Activated T-cell treated with anti-CD3 and anti-CD28 coated beads, Interleukin-2, amount 50 U/mL, for 72 hours (primary cell): ENCODE measurements around the gene MOB1B. TPM values are rescaled to one million over a fixed set of nuclear protein-coding genes. Genes with fewer than 3 reads are reported as not detected.
A peak's percentile ranks its signal among the peaks of the same experiment; 100 is the strongest.

ENCODE experiments used
- ATAC-seq, 2 donors: fragments of 150-1000 bp; cut with Tn5 transposase; replicated peaks in 1 of 2; 2 replicates each; pipeline ENCODE4 v1.10.0; 2021; ENCODE audit warnings: moderate library complexity in 2 of 2, mild to moderate bottlenecking in 1 of 2
- DNase-seq, 2 donors: peaks; one replicate each; pipeline ENCODE4 v3.0.0; 2021 to 2022; ENCODE audit warnings: mixed read lengths in 1 of 2
- H3K27ac Mint-ChIP-seq: one replicate; pipeline ENCODE4 v1.8.0; 2022; ENCODE audit warnings: mild to moderate bottlenecking, moderate library complexity, mixed read lengths
- H3K27me3 Mint-ChIP-seq: one replicate; pipeline ENCODE4 v1.8.0; 2022; ENCODE audit warnings: low read depth, mixed read lengths
- H3K36me3 Mint-ChIP-seq, 2 donors: one replicate each; pipeline ENCODE4 v1.8.0; 2022; ENCODE audit warnings: mixed read lengths in 2 of 2, mild to moderate bottlenecking in 1 of 2; ENCODE audit not compliant: insufficient read depth in 2 of 2
- H3K4me1 Mint-ChIP-seq: one replicate; pipeline ENCODE4 v1.8.0; 2022; ENCODE audit warnings: low read depth, mixed read lengths
- H3K4me3 Mint-ChIP-seq, 2 donors: one replicate each; pipeline ENCODE4 v1.8.0; 2022; ENCODE audit warnings: mild to moderate bottlenecking in 2 of 2, mixed read lengths in 2 of 2, moderate library complexity in 2 of 2
- H3K9me3 Mint-ChIP-seq, 2 donors: one replicate each; pipeline ENCODE4 v1.8.0; 2022; ENCODE audit warnings: mixed read lengths in 2 of 2
- total RNA-seq, 2 donors: library from RNA; stranded (reverse); gene quantifications; one replicate each; pipeline ENCODE4 v1.2.3, GENCODE V29; 2022

MOB1B gene
- total RNA-seq, 2 donors from 2014 or later: 27.6 to 34.3 TPM

DNA sequence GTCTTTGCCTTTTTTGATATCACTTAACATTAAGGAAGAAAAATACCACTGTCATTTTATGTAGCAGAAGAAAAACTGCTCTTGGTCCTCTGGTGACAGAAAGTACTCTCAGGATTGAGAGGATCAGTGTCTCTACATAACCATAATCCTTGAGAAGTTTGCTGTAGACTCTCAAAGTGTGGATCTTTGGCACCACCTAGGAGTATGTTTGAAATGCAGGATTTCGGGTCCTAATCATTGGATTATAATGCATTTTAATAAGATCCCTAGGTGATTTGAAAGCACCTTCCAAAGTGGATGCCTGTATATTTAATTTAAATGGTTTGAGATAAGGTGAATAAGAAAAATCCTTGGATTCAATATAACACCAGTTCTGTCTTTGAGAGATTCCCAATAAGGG, 23.2 kb downstream of the MOB1B start:
- no peaks in the 10 kb centered on the region for H3K9me3 Mint-ChIP-seq
- no peak overlapping the region for H3K27ac Mint-ChIP-seq
- DNase-seq (no peak), ATAC-seq (no peak)
- H3K4me3 Mint-ChIP-seq: no peak overlapping the region
- H3K27me3 Mint-ChIP-seq: no peaks in the 10 kb centered on the region
- H3K36me3 Mint-ChIP-seq: peaks cover 4 to 6% of the 10 kb centered on the region in 2 donors
- H3K4me1 Mint-ChIP-seq: peaks cover 54% of the 10 kb centered on the region

GRCh38 chr4:70925899-70926635, 23.9 kb downstream of the MOB1B start:
- Mint-ChIP-seq H3K9me3 (no peaks in the 10 kb centered on the region), H3K4me1 (peaks cover 61% of the 10 kb centered on the region), H3K4me3 (peak overlapping the region; percentile 65 to 69), H3K36me3 (peaks cover 1% of the 10 kb centered on the region in 2 donors), H3K27me3 (no peaks in the 10 kb centered on the region), H3K27ac (peak overlapping the region; percentile 82)
- ATAC-seq: peak; percentile 64 to 70
- no peak for DNase-seq

DNA sequence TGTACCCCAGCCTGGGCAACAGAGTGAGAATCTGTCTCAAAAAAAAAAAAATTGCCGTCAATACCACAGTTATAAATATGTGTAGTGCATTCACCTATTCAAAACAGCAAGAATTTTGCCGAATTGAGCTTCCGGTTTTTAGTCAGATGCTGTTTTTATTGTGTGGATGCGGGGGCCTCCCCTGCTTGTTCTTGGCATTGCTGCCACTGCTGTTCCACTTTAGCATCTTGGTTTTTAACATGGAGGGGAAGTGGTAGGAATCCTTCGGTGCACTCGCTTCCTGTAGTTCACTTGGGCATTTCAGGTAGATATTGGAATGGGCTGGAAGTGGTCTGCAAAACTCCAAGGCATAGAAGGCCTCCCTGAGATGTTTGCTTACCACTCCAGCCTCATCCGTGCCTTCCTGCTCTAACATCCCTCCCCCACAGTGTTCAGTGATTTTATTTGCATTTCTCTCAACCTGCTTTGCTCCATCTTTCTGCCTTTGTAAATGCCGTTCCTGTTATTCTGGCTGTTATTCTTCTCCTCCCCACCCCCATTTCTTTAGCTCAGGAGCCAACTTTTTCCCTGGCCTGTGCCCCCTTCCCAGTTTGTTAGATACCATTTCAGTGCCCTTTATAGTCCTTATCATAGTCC, 25.5 kb downstream of the MOB1B start:
- Mint-ChIP-seq H3K36me3 (peaks cover 0 to 4% of the 10 kb centered on the region in 2 donors), H3K4me1 (peaks cover 62% of the 10 kb centered on the region), H3K4me3 (peak overlapping the region; percentile 55 to 68), H3K27me3 (no peaks in the 10 kb centered on the region), H3K9me3 (no peaks in the 10 kb centered on the region), H3K27ac (peak overlapping the region; percentile 0)
- ATAC-seq: peak; percentile 57 to 71
- DNase-seq: peak; percentile 35 to 39

GRCh38 chr4:70930530-70931256, 28.5 kb downstream of the MOB1B start:
- H3K4me3 Mint-ChIP-seq: no peak overlapping the region
- ATAC-seq: no peak
- no peak overlapping the region for H3K27ac Mint-ChIP-seq
- peaks cover 40% of the 10 kb centered on the region for H3K4me1 Mint-ChIP-seq
- H3K36me3 Mint-ChIP-seq: peaks cover 2 to 6% of the 10 kb centered on the region in 2 donors
- no peak for DNase-seq
- no peaks in the 10 kb centered on the region for H3K27me3 Mint-ChIP-seq
- H3K9me3 Mint-ChIP-seq: no peaks in the 10 kb centered on the region

DNA sequence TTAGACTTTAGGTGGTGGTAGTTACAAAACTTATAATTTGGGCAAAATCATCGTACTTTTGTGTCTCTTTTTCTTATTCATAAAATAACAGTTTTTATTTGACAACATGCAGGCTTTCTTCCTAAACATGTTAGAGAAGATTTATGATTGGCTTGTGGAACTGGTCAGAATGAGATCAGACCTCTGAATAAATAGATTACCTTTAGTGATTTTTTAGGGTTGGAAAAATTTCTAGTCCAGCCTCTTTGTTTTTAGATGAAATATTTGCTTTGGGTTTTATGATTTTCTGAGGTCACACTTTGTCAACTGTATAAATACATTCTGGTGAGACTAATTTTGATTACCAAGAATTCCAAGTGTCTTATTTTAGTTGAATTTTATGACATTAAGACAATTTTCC, 29.2 kb downstream of the MOB1B start:
- Mint-ChIP-seq H3K27ac (no peak overlapping the region), H3K27me3 (no peaks in the 10 kb centered on the region), H3K36me3 (peaks cover 2 to 6% of the 10 kb centered on the region in 2 donors), H3K4me3 (no peak overlapping the region), H3K9me3 (no peaks in the 10 kb centered on the region), H3K4me1 (peaks cover 36% of the 10 kb centered on the region)
- no peak for ATAC-seq
- DNase-seq: no peak

- H3K9me3 Mint-ChIP-seq: no peaks in the 10 kb centered on the region
Observed at GRCh38 chr4:70932984-70933383, 30.8 kb downstream of the MOB1B start.

DNA sequence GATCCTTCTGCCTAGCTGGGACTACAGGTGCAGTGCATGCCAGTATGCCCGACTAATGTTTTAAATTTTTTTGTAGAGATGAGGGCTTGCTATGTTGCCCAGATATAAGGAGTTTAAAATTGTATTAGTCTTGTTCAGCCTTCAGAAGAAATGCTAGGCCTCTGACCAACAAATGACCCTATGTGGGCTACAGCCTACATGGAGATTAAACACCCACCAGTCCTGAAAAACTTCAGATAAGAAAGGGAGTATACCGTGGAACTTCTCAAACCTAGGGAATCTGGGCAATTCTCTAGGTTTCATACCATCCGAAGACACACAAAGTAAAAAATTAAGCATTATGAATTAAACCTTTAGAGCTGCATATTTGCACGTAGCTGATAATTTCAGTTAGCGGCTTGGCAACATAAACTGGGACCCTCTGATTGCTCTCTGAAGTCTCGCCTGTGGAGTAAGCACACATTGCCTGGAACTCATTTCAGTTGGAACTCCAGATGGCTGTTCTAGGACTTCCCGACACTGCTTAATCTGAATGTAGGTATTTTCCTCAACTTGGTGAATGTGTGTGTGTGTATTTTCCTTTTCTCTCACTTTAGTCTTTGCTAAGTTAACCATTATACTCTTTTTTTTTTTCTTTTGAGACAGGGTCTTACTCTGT, 33.0 kb downstream of the MOB1B start:
- Mint-ChIP-seq H3K36me3 (peaks cover 2 to 7% of the 10 kb centered on the region in 2 donors), H3K27me3 (no peaks in the 10 kb centered on the region), H3K4me3 (no peak overlapping the region), H3K4me1 (peaks cover 24% of the 10 kb centered on the region), H3K27ac (no peak overlapping the region), H3K9me3 (no peaks in the 10 kb centered on the region)
- DNase-seq (no peak), ATAC-seq (no peak)

More at GRCh38 chr4:70932984-70933383, 30.8 kb downstream of the MOB1B start:
- Mint-ChIP-seq H3K4me1 (peaks cover 31% of the 10 kb centered on the region), H3K27me3 (no peaks in the 10 kb centered on the region), H3K4me3 (no peak overlapping the region), H3K27ac (no peak overlapping the region), H3K36me3 (peaks cover 2 to 8% of the 10 kb centered on the region in 2 donors)
- no peak for DNase-seq
- no peak for ATAC-seq

DNA sequence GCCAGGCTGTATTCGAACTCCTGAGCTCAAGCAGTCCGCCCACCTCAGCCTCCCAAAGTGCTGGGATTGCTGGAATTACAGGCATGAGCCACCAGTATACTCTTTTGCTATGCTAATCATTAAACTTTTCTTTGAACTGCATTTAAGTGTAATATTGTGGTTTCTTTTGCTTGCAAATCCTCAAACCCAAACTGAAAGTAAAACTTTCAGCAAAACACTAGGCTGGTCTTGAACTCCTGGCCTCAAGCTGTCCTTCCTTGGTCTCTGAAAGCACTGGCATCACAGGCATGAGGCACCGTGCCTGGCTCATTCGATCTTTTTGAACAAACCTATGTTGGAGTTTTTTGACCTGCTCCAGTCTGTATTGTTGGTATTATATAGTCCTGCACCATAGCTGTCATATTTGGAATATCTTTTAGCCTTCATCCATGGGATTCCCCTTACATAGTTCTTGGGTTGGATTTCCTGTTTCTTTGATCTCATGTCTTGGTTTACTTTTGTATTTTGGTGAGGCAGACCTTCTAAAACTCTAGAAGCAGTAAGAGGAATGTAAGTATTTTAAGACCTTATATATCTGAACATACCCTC, 34.1 kb downstream of the MOB1B start:
- H3K4me3 Mint-ChIP-seq: peak overlapping the region in 1 of 2 donors; percentile 27
- no peak overlapping the region for H3K27ac Mint-ChIP-seq
- H3K4me1 Mint-ChIP-seq: peaks cover 14% of the 10 kb centered on the region
- H3K9me3 Mint-ChIP-seq: no peaks in the 10 kb centered on the region
- DNase-seq (no peak), ATAC-seq (no peak)
- peaks cover 2 to 9% of the 10 kb centered on the region in 2 donors for H3K36me3 Mint-ChIP-seq
- no peaks in the 10 kb centered on the region for H3K27me3 Mint-ChIP-seq

DNA sequence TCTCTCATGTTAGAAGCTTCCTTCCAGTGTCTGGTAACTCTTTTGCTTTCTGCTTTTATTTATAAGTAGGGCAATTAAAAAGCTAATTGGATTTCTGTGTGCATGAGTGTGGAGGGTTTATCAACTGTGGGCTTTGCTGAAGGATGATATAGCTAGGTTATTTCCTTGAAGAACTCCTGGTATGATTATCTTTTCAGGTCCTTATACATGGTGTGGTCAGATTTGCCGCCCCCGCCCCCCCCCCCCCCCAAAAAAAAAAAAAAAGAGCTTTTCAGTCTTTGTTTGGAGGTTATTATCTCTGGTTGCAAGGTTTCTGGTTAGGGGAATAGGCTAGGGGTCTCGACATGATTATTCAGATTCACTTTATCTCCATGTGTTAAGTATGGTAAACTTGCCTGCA, 35.9 kb downstream of the MOB1B start:
- DNase-seq: no peak
- no peak overlapping the region for H3K27ac Mint-ChIP-seq
- H3K4me3 Mint-ChIP-seq: no peak overlapping the region
- ATAC-seq: no peak
- H3K9me3 Mint-ChIP-seq: no peaks in the 10 kb centered on the region
- peaks cover 0 to 4% of the 10 kb centered on the region in 2 donors for H3K36me3 Mint-ChIP-seq
- H3K4me1 Mint-ChIP-seq: peaks cover 14% of the 10 kb centered on the region
- no peaks in the 10 kb centered on the region for H3K27me3 Mint-ChIP-seq

DNA sequence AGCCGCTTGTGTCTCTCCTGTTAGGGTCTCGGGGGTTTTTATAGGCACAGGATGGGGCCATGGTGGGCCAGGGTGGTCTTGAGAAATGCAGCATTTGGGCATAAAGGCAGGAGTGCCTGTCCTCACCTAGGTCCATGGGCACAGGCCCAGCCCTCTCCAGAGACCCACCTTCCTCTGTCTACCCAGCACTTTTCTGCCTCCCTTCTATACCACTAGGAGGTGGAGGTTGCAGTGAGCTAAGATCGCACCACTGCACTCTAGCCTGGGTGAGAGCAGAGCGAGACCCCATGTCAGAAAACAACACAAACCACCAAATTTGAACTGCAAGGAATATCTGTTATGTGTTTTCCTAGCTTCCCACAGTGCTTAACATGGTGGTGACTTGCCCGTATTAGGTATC, 38.0 kb downstream of the MOB1B start:
- DNase-seq (no peak), ATAC-seq (no peak)
- Mint-ChIP-seq H3K36me3 (peaks cover 2 to 4% of the 10 kb centered on the region in 2 donors), H3K4me3 (no peak overlapping the region), H3K9me3 (peaks cover 2 to 3% of the 10 kb centered on the region in 2 donors), H3K27me3 (no peaks in the 10 kb centered on the region), H3K27ac (no peak overlapping the region), H3K4me1 (peaks cover 14% of the 10 kb centered on the region)

DNA sequence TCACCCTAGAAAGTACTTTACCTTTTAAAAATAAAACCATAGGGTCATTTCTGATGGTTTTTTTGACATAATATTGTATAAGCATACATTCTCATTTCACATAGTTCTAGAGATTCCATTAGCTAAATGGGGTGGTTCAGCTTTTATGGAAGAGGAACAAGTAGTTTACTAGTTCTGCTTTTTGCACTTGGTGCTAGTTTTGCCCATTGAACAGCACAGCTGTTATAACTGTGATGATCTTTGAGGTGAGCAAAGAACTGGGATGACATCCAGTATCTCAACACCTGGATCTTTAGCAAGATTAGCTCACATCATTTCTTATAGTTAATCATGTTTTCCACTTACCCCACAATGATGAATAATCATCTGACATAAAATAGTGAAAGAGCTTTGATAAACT, 40.9 kb downstream of the MOB1B start:
- no peak overlapping the region for H3K4me3 Mint-ChIP-seq
- peaks cover 1 to 2% of the 10 kb centered on the region in 2 donors for H3K36me3 Mint-ChIP-seq
- DNase-seq (no peak), ATAC-seq (no peak)
- H3K27me3 Mint-ChIP-seq: no peaks in the 10 kb centered on the region
- peaks cover 2 to 3% of the 10 kb centered on the region in 2 donors for H3K9me3 Mint-ChIP-seq
- H3K27ac Mint-ChIP-seq: no peak overlapping the region
- no peaks in the 10 kb centered on the region for H3K4me1 Mint-ChIP-seq

DNA sequence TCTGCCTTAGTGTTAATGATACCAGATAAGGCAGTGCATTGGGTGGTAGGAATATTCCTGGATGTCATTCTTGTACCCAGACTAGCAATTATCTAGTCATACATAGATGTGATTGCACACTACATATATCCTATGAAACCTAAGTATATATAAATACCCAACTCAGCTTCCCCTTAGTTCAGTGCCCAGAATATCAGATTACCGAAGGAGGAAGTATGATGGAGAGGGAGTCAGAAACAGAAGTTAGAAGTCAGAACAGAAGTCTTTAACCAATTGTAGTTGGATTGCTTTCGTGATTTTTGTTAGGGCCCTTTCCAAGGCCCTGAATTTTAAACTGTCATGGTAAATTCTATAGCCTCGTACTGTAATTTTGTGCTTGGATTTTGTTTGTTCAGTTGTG, 42.9 kb downstream of the MOB1B start:
- Mint-ChIP-seq H3K27ac (no peak overlapping the region), H3K9me3 (peaks cover 2 to 3% of the 10 kb centered on the region in 2 donors), H3K4me1 (peaks cover 5% of the 10 kb centered on the region), H3K36me3 (peaks cover 1 to 2% of the 10 kb centered on the region in 2 donors), H3K4me3 (no peak overlapping the region), H3K27me3 (no peaks in the 10 kb centered on the region)
- DNase-seq: no peak
- ATAC-seq: no peak
